GM19351 (cell line): ENCODE measurements around the gene EXOC7.
"Not testable (repeated sequence)": the region's sequence is repeated elsewhere in the genome, so short reads cannot be mapped to it uniquely, and the experiment has no call there.

Experiments used
- ATAC-seq: cut with Tn5 transposase; IDR thresholded peaks from one replicate; pipeline ENCODE4 v1.9.1; 2021; ENCODE audit warnings: mild to moderate bottlenecking, moderate library complexity; ENCODE audit not compliant: unreplicated experiment

EXOC7 gene

DNA sequence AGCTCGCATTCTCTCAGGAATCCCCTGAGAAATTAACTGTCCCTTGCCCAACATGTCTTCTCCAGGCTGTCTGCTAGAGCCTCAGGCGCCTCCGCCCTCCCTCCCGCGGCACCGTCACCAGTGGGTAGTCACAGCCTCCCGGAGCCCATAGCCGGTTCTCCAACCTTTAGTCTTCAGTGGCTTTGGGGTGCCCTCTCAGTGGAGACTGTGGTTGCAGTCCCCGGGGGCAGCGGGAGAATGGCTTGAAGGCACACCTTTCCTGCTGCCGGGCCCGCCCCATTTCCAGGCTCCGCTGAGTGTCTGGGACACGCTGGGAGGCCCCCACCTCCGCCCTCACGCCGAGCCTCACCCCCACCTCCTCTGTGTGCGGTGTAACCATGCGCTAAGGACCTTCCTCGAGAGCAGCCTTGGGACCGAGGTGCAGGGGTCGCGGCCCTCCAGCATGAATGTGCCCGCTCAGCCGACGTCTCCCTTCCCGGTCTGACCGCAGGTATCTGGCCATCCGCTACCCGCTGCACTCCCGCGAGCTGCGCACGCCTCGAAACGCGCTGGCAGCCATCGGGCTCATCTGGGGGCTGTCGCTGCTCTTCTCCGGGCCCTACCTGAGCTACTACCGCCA is 27.3 kb downstream of the EXOC7 start:
- no peak for ATAC-seq

DNA sequence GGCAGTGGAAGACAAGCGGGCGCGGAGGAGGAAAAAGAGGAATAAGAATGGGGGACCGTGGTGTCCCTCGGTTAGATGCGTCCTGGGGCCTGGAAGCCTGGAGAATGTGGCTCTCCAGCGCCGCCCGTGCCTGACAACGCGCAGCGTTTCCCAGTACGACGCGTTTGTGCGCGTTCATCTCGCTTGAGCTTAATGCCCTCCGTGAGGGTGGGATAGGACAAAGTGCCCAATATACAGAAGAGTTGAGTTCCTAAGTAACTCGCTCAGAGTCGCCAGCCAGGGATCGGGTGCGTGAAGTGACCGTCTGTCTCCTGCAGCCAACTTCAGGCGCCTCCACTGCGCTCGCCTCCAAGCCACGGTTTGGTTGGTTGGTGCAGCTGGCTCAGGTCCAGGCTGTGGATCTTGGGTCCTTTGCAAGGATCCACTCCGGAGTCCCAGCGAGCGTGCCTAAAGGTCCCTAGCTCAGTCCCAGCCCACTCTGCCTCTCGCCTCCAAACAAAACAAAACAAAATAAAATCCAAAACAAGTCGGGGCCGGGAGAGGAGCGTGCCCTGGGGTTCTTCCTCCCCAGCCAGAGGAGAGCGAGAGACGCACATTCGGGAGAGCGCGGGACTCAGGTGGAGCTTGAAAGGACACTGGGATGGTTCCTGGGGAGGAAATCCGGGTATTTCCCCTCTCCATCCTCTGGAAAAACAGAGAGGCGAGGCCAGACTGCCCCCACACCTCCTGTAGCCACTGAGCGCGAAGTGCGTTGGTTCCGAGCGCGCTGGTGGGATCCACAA is 28.0 kb downstream of the EXOC7 start:
- no peak for ATAC-seq

DNA sequence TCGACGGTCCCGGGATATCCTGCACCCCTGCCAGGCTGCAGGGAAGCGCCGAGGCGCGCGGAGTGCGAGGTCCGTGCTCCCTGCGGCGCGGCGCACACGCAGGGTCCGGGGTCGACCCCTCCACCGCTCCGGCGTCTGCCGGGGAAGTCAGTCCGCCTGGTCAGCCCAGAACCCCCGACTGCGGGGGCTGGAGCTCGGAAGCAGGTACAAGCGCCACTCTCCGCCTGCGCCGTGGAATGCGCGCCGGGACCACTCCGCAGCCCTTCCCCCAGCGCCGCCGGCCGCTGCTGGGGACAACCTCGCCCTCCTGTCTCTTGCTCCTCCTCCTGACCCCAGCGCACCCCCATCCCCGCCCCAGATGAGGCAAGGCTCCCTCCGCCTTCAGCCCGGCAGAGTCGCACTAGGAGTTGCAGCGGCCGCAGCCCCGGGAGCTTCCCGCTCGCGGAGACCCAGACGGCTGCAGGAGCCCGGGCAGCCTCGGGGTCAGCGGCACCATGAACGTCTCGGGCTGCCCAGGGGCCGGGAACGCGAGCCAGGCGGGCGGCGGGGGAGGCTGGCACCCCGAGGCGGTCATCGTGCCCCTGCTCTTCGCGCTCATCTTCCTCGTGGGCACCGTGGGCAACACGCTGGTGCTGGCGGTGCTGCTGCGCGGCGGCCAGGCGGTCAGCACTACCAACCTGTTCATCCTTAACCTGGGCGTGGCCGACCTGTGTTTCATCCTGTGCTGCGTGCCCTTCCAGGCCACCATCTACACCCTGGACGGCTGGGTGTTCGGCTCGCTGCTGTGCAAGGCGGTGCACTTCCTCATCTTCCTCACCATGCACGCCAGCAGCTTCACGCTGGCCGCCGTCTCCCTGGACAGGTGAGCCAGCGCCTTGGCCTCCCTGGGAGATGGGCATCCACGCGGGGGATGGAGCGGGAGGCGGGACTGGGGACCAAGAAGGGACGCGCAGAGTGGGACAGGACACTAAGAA is 28.9 kb downstream of the EXOC7 start, which contains the start of gene GALR2:
Gene GALR2, plus strand, starts transcription at position 392 of the 974 bp plus-strand sequence. Its CDS starts 103 bp downstream, at position 495.
- ATAC-seq: no peak

DNA sequence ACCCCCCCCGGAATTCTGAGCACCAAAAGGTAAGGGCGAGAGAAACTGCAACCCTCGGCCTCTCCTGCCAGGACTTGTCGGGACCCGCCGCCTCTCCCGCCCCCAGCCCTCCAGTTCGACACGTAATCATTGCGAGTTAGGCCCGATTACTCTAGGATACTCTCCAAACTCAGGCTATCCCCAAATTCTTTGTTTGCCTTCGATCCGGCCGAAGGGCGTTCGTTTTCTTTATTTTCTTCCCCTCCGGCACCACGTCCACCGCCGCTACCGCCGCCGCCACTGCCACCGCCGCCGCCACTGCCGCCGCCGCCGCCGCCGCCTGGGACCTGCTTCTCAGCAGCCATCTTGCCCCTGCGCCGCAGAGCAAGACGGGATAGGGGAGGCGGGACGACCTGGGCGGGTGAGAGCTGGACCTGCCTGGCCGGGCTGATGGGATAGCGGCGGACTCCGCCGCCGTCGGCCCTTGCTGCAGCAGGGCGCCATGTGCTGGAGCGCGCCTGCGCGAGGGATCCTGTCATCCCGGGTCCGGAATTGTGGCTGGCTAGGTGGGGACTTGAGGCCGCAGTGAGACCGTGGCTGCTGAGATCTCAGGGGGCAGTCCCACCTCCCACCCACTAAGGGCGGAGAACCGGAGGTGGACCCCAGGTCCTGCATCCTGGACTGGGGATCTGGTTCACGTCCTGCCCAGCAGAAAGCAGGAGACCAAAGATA is 31.3 kb downstream of the EXOC7 start, which contains the start of gene SRP68:
Gene SRP68, minus strand, starts transcription at position 370 of the 711 bp plus-strand sequence. Its CDS starts 26 bp downstream, at position 344.
- ATAC-seq: peak; percentile 84

GRCh38 chr17:76071531-76072147 is 31.9 kb downstream of the EXOC7 start:
- ATAC-seq: no peak

DNA sequence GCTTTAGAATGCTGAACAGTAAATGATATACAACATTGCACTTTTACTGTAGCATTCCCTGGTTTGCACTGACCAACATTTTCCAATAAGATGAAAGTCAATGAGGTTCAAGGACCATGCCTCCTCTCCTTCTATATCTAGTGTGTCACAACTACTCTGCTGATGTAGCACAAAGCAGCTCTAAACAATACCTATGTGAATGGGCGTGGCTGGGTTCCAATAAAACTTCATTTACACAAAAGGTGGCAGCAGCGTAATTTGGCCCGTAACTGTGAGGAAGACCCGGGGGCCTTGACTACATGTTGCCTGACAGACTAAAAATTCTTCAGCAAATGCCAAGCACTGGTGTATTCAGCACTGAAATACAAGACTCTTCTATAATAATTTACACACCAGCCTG is 37.8 kb downstream of the EXOC7 start:
- no peak for ATAC-seq

- ATAC-seq: no peak
Observed at GRCh38 chr17:76063875-76064546, 39.6 kb downstream of the EXOC7 start.

- not testable (repeated sequence) for ATAC-seq
Observed at GRCh38 chr17:76058264-76058663, 45.3 kb downstream of the EXOC7 start.

DNA sequence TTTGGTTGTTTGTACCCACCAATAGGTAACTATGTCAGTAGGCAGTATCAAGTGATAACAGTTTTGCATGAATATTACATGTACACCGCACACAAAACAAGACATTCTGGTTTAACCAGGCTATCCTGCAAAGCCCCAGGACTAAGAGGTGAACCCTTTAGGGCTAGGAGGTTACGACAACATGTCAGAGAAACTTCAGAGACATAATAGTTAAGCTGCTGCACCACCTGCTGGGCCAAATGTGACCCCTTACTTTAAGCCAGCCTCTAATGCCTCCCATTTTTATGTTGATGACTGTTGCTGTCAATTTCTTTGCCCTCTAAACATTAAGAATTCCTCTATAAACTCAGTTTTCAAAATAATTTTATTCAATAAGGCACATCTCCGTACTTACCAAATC is 46.7 kb downstream of the EXOC7 start:
- ATAC-seq: no peak

- ATAC-seq: no peak
Observed at GRCh38 chr17:76054112-76054476, 49.5 kb downstream of the EXOC7 start.

- ATAC-seq: no peak
Observed at GRCh38 chr17:76053246-76054111, 50.1 kb downstream of the EXOC7 start.

DNA sequence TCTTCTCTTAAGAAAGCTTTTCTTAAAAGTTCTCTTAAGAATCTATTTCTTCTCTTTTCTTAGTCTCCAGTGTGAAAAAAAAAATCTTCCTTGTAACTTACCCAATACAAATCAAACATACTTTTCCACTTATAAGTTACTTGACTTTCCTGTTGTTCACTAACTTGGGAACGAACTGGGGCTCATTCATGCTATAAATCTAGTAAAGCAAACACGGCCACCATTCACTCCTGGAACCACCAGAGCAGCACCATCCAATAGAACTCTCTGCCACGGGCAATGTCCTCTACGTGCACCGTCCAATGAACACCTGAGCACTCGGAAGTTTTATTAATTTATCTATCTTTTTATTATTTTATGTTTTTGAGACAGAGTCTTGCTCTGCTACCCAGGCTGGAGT is 52.0 kb downstream of the EXOC7 start:
- no peak for ATAC-seq

DNA sequence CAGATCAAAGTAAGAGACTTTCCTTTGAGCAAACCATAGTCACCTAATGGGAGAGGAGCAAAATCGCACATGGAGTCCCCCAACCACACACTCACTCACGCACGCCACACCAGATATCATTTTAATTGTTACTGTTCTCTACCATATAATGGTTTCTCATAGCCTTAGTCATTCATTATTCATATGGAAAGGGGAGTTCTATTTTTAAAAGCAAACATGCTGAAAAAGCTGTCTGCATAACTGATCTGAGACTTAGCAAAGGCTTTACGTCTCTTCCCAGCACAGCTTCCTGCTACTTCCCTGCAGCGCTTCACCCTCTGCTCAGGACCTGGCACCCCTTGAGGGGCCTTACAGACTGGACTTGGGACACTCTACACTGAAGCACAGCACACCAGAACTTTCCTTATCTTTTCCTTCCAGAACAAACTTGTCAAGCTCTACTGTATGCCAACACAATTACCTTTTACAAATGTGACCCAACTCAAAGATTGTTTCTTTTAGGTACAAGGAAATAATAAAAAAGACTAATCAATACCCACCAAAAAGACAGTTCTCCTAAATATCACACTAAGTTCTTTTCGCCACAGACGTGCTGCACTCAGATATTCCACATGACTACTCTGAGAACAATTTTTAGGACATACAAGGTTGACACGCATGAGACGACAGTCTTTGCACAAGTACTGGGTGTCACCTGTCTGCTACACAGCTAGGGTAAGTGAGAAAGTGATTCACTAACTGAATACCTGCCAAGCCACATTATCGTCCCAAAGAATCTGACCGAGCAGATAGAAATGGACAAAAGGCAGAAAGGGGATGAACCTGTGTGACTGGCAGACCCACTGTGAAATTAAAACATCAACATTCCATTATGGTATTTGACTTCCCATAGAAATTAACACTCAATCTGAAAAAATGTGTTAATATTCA is 52.8 kb downstream of the EXOC7 start:
- no peak for ATAC-seq

DNA sequence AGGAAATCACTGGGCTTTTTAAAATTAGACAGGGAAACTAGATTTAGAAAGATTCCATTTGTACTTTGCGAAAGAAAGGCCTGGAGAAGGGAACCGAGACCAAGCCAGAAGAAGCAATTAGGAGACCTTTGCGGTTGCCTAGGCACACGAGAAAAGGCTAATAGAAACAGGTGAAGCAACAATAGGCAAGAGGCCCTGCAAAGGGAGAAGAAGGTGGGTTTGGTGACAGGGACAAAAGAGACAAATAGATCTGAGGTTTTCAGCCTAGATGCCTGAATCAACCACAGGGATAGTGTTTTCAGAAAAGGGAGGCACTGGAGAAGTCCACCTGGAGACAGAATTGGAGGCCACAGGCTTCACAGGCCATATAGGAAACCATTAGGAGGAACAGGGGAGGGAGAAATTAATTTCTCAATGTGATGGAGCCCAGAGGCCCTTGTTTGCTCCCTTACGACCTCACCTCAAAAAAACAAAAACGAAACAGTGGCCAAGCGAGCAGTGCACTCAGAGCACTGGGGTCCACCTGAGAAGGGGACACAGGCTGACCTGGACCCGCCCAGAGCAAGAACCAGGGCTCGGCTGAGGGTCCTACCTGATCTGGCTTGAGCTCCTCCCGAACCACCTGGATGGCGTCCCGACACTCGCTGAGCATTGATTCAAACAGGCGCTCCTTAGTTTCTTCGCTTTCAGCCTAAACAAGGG is 53.6 kb downstream of the EXOC7 start:
- no peak for ATAC-seq

DNA sequence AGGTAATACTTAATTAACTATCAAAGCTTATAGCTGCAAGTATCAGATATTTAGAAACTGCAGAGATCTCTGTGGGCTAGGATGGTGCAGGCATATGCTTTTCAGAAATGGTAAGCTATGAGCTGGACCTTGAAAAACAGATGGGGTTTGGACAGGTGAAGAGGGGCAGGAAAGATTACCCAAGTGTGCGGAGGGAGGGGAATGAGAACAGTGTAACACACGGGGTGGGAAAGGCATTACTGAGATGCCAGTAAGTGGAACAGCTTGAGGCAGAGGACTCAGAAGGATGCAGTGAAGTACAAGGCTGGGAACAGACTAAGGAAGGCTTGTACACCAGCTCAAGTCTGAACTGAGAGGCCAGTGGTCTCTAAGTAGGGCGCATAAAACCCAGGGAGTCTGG is 54.3 kb downstream of the EXOC7 start:
- no peak for ATAC-seq

DNA sequence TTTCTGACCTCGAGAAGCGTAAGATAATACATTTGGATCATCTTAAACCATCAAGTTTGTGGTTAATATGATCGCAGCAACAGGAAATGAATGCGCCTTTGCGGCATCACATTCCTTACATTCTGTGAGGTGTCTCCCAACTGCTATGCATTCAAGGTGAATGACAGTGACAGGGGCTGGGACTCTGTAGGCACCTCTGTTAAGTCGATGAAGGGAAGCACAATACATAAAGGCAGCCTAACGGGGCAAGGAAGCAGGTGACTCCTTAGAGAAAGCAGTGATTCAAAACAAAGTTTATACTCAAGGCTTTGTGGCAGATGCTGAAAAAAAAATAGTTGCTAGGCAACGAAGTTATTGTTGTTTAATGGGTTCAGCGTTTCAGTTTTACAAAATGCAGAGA is 54.9 kb downstream of the EXOC7 start:
- no peak for ATAC-seq

GRCh38 chr17:76048025-76048605 is 55.5 kb downstream of the EXOC7 start:
- ATAC-seq: no peak
